Measurements from ENCODE around the gene FOXL2NB.

Gene FOXL2NB

GRCh38 chr3:138938877-138939560 lies 8.0 kb upstream of the FOXL2NB start:
- Histone ChIP-seq H3K79me2 (ENCODE audit: insufficient read depth, low read length) (no peaks in the 10 kb centered on the region), H3K9me3 (ENCODE audit: low read length) (no peaks in the 10 kb centered on the region), H2AFZ (ENCODE audit: low read length) (no peak overlapping the region), H3K27ac (ENCODE audit: low read depth, low read length, poor library complexity, severe bottlenecking) (no peak overlapping the region), H4K20me1 (ENCODE audit: insufficient read depth, low read length) (no peaks in the 10 kb centered on the region), H3K27me3 (ENCODE audit: insufficient read depth, low read length) (peaks cover 2% of the 10 kb centered on the region; the same call in 1 of the 2 replicates), H3K4me1 (ENCODE audit: insufficient read depth, low read length, severe bottlenecking) (peaks cover 8% of the 10 kb centered on the region), H3K36me3 (ENCODE audit: insufficient read depth, low read length) (no peaks in the 10 kb centered on the region), H3K4me3 (ENCODE audit: low read depth, low read length, poor library complexity, severe bottlenecking) (no peak overlapping the region), H3K9ac (ENCODE audit: low read length) (no peak overlapping the region), H3F3A (ENCODE audit: insufficient read depth, low read length) (no peaks in the 10 kb centered on the region), H3K9me2 (ENCODE audit: low read depth, low read length) (no peaks in the 10 kb centered on the region), H3K4me2 (ENCODE audit: low read length) (no peak overlapping the region)
- TF ChIP-seq EZH2 (IDR thresholded peaks at IDR 0.05; ENCODE audit: borderline replicate concordance, low read length) (no peak), CTCF (IDR thresholded peaks at IDR 0.05; ENCODE audit: low read length) (no peak)

- H3K27ac ChIP-seq (ENCODE audit: low read depth, low read length, poor library complexity, severe bottlenecking) = no peak overlapping the region
- H3K4me3 ChIP-seq (ENCODE audit: low read depth, low read length, poor library complexity, severe bottlenecking) = no peak overlapping the region
- H3K9me2 ChIP-seq (ENCODE audit: low read depth, low read length) = no peaks in the 10 kb centered on the region
- H3K9me3 ChIP-seq (ENCODE audit: low read length) = no peaks in the 10 kb centered on the region
- H2AFZ ChIP-seq (ENCODE audit: low read length) = no peak overlapping the region
- H3K4me1 ChIP-seq (ENCODE audit: insufficient read depth, low read length, severe bottlenecking) = peaks cover 8% of the 10 kb centered on the region
- TF ChIP-seq CTCF (IDR thresholded peaks at IDR 0.05; ENCODE audit: low read length) (no peak), EZH2 (IDR thresholded peaks at IDR 0.05; ENCODE audit: borderline replicate concordance, low read length) (no peak)
- no peaks in the 10 kb centered on the region for H3K79me2 ChIP-seq (ENCODE audit: insufficient read depth, low read length)
- H3F3A ChIP-seq (ENCODE audit: insufficient read depth, low read length) = no peaks in the 10 kb centered on the region
- no peaks in the 10 kb centered on the region for H4K20me1 ChIP-seq (ENCODE audit: insufficient read depth, low read length)
- H3K36me3 ChIP-seq (ENCODE audit: insufficient read depth, low read length) = no peaks in the 10 kb centered on the region
- H3K4me2 ChIP-seq (ENCODE audit: low read length) = no peak overlapping the region
- H3K9ac ChIP-seq (ENCODE audit: low read length) = no peak overlapping the region
- H3K27me3 ChIP-seq (ENCODE audit: insufficient read depth, low read length) = peaks cover 2% of the 10 kb centered on the region; the same call in 1 of the 2 replicates
Observed at GRCh38 chr3:138939561-138940241, 7.3 kb upstream of the FOXL2NB start.

- Histone ChIP-seq H3K4me1 (ENCODE audit: insufficient read depth, low read length, severe bottlenecking) (peaks cover 7% of the 10 kb centered on the region), H3K27ac (ENCODE audit: low read depth, low read length, poor library complexity, severe bottlenecking) (no peak overlapping the region), H4K20me1 (ENCODE audit: insufficient read depth, low read length) (no peaks in the 10 kb centered on the region), H2AFZ (ENCODE audit: low read length) (no peak overlapping the region), H3F3A (ENCODE audit: insufficient read depth, low read length) (no peaks in the 10 kb centered on the region), H3K4me2 (ENCODE audit: low read length) (no peak overlapping the region), H3K4me3 (ENCODE audit: low read depth, low read length, poor library complexity, severe bottlenecking) (no peak overlapping the region), H3K9ac (ENCODE audit: low read length) (no peak overlapping the region), H3K9me2 (ENCODE audit: low read depth, low read length) (no peaks in the 10 kb centered on the region), H3K36me3 (ENCODE audit: insufficient read depth, low read length) (no peaks in the 10 kb centered on the region), H3K79me2 (ENCODE audit: insufficient read depth, low read length) (no peaks in the 10 kb centered on the region), H3K27me3 (ENCODE audit: insufficient read depth, low read length) (peaks cover 2% of the 10 kb centered on the region; the same call in 1 of the 2 replicates), H3K9me3 (ENCODE audit: low read length) (no peaks in the 10 kb centered on the region)
- TF ChIP-seq EZH2 (IDR thresholded peaks at IDR 0.05; ENCODE audit: borderline replicate concordance, low read length) = no peak
- no peak for TF ChIP-seq CTCF (IDR thresholded peaks at IDR 0.05; ENCODE audit: low read length)
Observed at GRCh38 chr3:138940446-138940845, 6.6 kb upstream of the FOXL2NB start.

All from OCI-LY1 (cell line).